ENCODE measurements around the gene ACOT12.

ACOT12 gene

GRCh38 chr5:81401266-81401665, 7.3 kb upstream of the ACOT12 start (continued):
- TF ChIP-seq TSHZ2 (CRISPR knock-in tag; IDR thresholded peaks at IDR 0.05): no peak
- TF ChIP-seq SNAI2 (CRISPR knock-in tag; IDR thresholded peaks at IDR 0.05): no peak
- TF ChIP-seq PPARA (CRISPR knock-in tag; IDR thresholded peaks at IDR 0.05; ENCODE audit: borderline replicate concordance): no peak
- no peak for TF ChIP-seq GLIS3 (CRISPR knock-in tag; IDR thresholded peaks at IDR 0.05)
- TF ChIP-seq PATZ1 (CRISPR knock-in tag; IDR thresholded peaks at IDR 0.05; ENCODE audit: borderline replicate concordance): no peak
- no peak for TF ChIP-seq ZFP30 (CRISPR knock-in tag; IDR thresholded peaks at IDR 0.05)
- TF ChIP-seq TOX (CRISPR knock-in tag; IDR thresholded peaks at IDR 0.05; ENCODE audit: borderline replicate concordance): no peak
- TF ChIP-seq BACH2 (CRISPR knock-in tag; IDR thresholded peaks at IDR 0.05; ENCODE audit: borderline replicate concordance): no peak

GRCh38 chr5:81400375-81400774, 6.4 kb upstream of the ACOT12 start:
- TF ChIP-seq POU6F1 (CRISPR knock-in tag; IDR thresholded peaks at IDR 0.05; ENCODE audit: borderline replicate concordance, low read depth) (no peak), PATZ1 (CRISPR knock-in tag; IDR thresholded peaks at IDR 0.05; ENCODE audit: borderline replicate concordance) (no peak), ARNTL (CRISPR knock-in tag; IDR thresholded peaks at IDR 0.05; ENCODE audit: borderline replicate concordance, low read depth) (no peak), ZNF565 (CRISPR knock-in tag; conservative IDR thresholded peaks at IDR 0.05; ENCODE audit: low read depth) (no peak), ZC3H10 (CRISPR knock-in tag; IDR thresholded peaks at IDR 0.05) (no peak), TCF4 (CRISPR knock-in tag; IDR thresholded peaks at IDR 0.05; ENCODE audit: borderline replicate concordance) (no peak), PPARA (CRISPR knock-in tag; IDR thresholded peaks at IDR 0.05; ENCODE audit: borderline replicate concordance) (no peak), ZNF70 (CRISPR knock-in tag; IDR thresholded peaks at IDR 0.05) (no peak), TOX (CRISPR knock-in tag; IDR thresholded peaks at IDR 0.05; ENCODE audit: borderline replicate concordance) (no peak), ZFP3 (CRISPR knock-in tag; IDR thresholded peaks at IDR 0.05) (no peak), CSRNP3 (CRISPR knock-in tag; IDR thresholded peaks at IDR 0.05) (no peak), ZFP30 (CRISPR knock-in tag; IDR thresholded peaks at IDR 0.05) (no peak), BACH2 (CRISPR knock-in tag; IDR thresholded peaks at IDR 0.05; ENCODE audit: borderline replicate concordance) (no peak), ESRRG (CRISPR knock-in tag; IDR thresholded peaks at IDR 0.05) (no peak), RARB (CRISPR knock-in tag; IDR thresholded peaks at IDR 0.05) (no peak)
- no peak for ATAC-seq

GRCh38 chr5:81398741-81399140, 4.8 kb upstream of the ACOT12 start:
- TF ChIP-seq CSDC2 (CRISPR knock-in tag; IDR thresholded peaks at IDR 0.05) (no peak), ZNF565 (CRISPR knock-in tag; conservative IDR thresholded peaks at IDR 0.05; ENCODE audit: low read depth) (no peak), ZC3H10 (CRISPR knock-in tag; IDR thresholded peaks at IDR 0.05) (no peak), ARNTL (CRISPR knock-in tag; IDR thresholded peaks at IDR 0.05; ENCODE audit: borderline replicate concordance, low read depth) (no peak), ESRRG (CRISPR knock-in tag; IDR thresholded peaks at IDR 0.05) (no peak), TOX (CRISPR knock-in tag; IDR thresholded peaks at IDR 0.05; ENCODE audit: borderline replicate concordance) (no peak), ZNF8 (CRISPR knock-in tag; IDR thresholded peaks at IDR 0.05) (no peak), GLIS3 (CRISPR knock-in tag; IDR thresholded peaks at IDR 0.05) (no peak), BACH2 (CRISPR knock-in tag; IDR thresholded peaks at IDR 0.05; ENCODE audit: borderline replicate concordance) (no peak)
- ATAC-seq: no peak

Measured in SK-N-SH treated with all-trans-retinoic acid at 6 μM for 48 hours (cell line).